Measurements from ENCODE around the gene ZBTB37.
A peak's percentile ranks its signal among the peaks of the same experiment; 100 is the strongest.
"Not testable (repeated sequence)": the region's sequence is repeated elsewhere in the genome, so short reads cannot be mapped to it uniquely, and the experiment has no call there.

ZBTB37 gene

DNA sequence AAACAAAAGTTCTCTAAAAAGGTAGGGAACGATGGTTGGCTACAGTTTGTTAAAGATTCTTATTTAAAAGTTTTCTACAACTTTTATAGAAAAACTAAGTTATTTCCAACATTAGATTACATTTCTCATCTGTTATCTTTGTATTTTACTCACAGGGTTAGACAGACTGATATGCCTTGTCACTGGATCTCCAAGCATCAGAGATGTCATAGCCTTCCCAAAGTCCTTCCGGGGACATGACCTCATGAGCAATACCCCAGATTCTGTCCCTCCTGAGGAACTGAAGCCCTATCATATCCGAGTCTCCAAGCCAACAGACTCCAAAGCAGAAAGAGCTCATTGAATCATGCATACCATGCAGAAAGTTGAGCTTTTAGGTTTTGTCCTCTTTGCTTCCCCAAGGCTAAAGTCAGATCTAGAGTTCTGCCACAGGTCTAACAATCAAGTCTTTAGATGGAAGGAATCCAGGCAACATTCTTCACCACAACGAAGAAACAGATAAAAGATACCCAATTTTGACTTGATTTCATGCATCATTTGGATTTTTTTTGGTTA is 10.7 kb upstream of the ZBTB37 start:
- ATAC-seq: no peak
- TF ChIP-seq ZFP3 (CRISPR knock-in tag; IDR thresholded peaks at IDR 0.05): no peak
- no peak for TF ChIP-seq ESRRG (CRISPR knock-in tag; IDR thresholded peaks at IDR 0.05)
- TF ChIP-seq ARNTL (CRISPR knock-in tag; IDR thresholded peaks at IDR 0.05; ENCODE audit: borderline replicate concordance, low read depth): no peak
- no peak for TF ChIP-seq ZFP30 (CRISPR knock-in tag; IDR thresholded peaks at IDR 0.05)
- no peak for TF ChIP-seq BACH2 (CRISPR knock-in tag; IDR thresholded peaks at IDR 0.05; ENCODE audit: borderline replicate concordance)
- no peak for TF ChIP-seq CSDC2 (CRISPR knock-in tag; IDR thresholded peaks at IDR 0.05)
- no peak for TF ChIP-seq TCF4 (CRISPR knock-in tag; IDR thresholded peaks at IDR 0.05; ENCODE audit: borderline replicate concordance)
- no peak for TF ChIP-seq ISL1 (CRISPR knock-in tag; IDR thresholded peaks at IDR 0.05)
- no peak for TF ChIP-seq SNAI2 (CRISPR knock-in tag; IDR thresholded peaks at IDR 0.05)
- no peak for TF ChIP-seq ZNF565 (CRISPR knock-in tag; conservative IDR thresholded peaks at IDR 0.05; ENCODE audit: low read depth)
- TF ChIP-seq, protein P1, sequence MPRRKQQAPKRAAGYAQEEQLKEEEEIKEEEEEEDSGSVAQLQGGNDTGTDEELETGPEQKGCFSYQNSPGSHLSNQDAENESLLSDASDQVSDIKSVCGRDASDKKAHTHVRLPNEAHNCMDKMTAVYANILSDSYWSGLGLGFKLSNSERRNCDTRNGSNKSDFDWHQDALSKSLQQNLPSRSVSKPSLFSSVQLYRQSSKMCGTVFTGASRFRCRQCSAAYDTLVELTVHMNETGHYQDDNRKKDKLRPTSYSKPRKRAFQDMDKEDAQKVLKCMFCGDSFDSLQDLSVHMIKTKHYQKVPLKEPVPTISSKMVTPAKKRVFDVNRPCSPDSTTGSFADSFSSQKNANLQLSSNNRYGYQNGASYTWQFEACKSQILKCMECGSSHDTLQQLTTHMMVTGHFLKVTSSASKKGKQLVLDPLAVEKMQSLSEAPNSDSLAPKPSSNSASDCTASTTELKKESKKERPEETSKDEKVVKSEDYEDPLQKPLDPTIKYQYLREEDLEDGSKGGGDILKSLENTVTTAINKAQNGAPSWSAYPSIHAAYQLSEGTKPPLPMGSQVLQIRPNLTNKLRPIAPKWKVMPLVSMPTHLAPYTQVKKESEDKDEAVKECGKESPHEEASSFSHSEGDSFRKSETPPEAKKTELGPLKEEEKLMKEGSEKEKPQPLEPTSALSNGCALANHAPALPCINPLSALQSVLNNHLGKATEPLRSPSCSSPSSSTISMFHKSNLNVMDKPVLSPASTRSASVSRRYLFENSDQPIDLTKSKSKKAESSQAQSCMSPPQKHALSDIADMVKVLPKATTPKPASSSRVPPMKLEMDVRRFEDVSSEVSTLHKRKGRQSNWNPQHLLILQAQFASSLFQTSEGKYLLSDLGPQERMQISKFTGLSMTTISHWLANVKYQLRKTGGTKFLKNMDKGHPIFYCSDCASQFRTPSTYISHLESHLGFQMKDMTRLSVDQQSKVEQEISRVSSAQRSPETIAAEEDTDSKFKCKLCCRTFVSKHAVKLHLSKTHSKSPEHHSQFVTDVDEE (CRISPR knock-in tag; IDR thresholded peaks at IDR 0.05): no peak
- no peak for TF ChIP-seq GLIS3 (CRISPR knock-in tag; IDR thresholded peaks at IDR 0.05)
- no peak for TF ChIP-seq PPARA (CRISPR knock-in tag; IDR thresholded peaks at IDR 0.05; ENCODE audit: borderline replicate concordance)
- TF ChIP-seq ZC3H10 (CRISPR knock-in tag; IDR thresholded peaks at IDR 0.05): no peak
- no peak for TF ChIP-seq PATZ1 (CRISPR knock-in tag; IDR thresholded peaks at IDR 0.05; ENCODE audit: borderline replicate concordance)
- no peak for TF ChIP-seq TOX (CRISPR knock-in tag; IDR thresholded peaks at IDR 0.05; ENCODE audit: borderline replicate concordance)
- TF ChIP-seq ZNF8 (CRISPR knock-in tag; IDR thresholded peaks at IDR 0.05): no peak
- no peak for TF ChIP-seq ZNF70 (CRISPR knock-in tag; IDR thresholded peaks at IDR 0.05)

- ATAC-seq: not testable (repeated sequence)
Observed at GRCh38 chr1:173859547-173859946, 8.6 kb upstream of the ZBTB37 start.

DNA sequence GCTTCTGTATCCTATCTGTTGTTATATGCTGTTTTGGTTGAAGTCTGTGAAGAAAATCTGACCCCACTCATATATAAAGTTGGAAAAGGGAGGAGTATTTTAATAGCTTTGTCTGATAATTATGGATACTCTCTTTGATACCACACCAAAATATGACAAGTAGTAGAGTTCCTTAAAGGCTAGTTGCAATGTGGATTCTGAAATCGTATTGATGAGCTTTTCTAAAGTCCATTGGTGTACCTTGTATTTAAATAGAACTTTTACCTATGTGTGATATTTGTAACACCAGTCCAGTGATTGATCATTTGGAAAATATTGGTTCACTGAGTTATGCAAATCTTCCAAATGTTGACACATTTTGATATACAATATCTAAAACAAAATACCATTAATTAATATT is 8.1 kb upstream of the ZBTB37 start:
- no peak for ATAC-seq
- TF ChIP-seq ZFP3 (CRISPR knock-in tag; IDR thresholded peaks at IDR 0.05) (no peak), PATZ1 (CRISPR knock-in tag; IDR thresholded peaks at IDR 0.05; ENCODE audit: borderline replicate concordance) (no peak), CREB5 (CRISPR knock-in tag; IDR thresholded peaks at IDR 0.05; ENCODE audit: low read depth) (no peak)

DNA sequence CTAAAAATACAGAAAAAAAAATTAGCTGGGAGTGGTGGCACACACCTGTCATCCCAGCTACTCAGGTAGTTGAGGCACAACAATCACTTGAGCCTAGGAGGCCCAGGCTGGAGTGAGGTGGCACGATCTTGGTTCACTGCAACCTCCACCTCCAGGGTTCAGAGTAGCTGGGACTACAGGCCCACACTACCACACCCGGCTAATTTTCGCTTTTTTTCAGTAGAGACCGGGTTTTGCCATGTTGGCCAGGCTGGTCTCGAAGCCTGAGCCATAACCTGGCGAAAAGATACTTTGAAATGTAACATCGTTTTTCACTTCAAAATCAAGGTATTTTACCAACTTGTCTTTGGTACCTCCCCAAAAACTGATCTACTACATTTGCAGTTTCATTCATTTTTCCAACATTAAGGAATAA is 6.4 kb upstream of the ZBTB37 start:
- TF ChIP-seq GLIS3 (CRISPR knock-in tag; IDR thresholded peaks at IDR 0.05): peak; percentile 67; the same call in 1 of the 2 replicates
- TF ChIP-seq ARNTL (CRISPR knock-in tag; IDR thresholded peaks at IDR 0.05; ENCODE audit: borderline replicate concordance, low read depth): no peak
- TF ChIP-seq PATZ1 (CRISPR knock-in tag; IDR thresholded peaks at IDR 0.05; ENCODE audit: borderline replicate concordance): no peak
- TF ChIP-seq, protein P1 (CRISPR knock-in tag; IDR thresholded peaks at IDR 0.05): no peak
- TF ChIP-seq ZC3H10 (CRISPR knock-in tag; IDR thresholded peaks at IDR 0.05): peak; percentile 65
- TF ChIP-seq CSRNP3 (CRISPR knock-in tag; IDR thresholded peaks at IDR 0.05): 0 out of 2 replicates have a peak, but pooled peaks have one; percentile 31
- peak; percentile 16 for ATAC-seq
